ENCODE results near the gene RHOV.

RHOV gene

GRCh38 chr15:40845511-40846284, 28.3 kb downstream of the RHOV start:
- Histone ChIP-seq H3K27ac (ENCODE audit: low read depth, low read length) (peak overlapping the region; percentile 84), H3K4me1 (ENCODE audit: control insufficient read depth in 1 of 2, insufficient read depth in 2 of 2, low read length in 2 of 2) (peaks cover 16 to 40% of the 10 kb centered on the region in 2 donors), H3K4me3 (ENCODE audit: low read depth in 1 of 2, low read length in 2 of 2) (peak overlapping the region; percentile 81 to 85), H3K36me3 (ENCODE audit: control insufficient read depth in 1 of 2, insufficient read depth in 2 of 2, low read length in 2 of 2) (peaks cover 0 to 5% of the 10 kb centered on the region in 2 donors), H3K27me3 (ENCODE audit: control insufficient read depth in 1 of 2, insufficient read depth in 2 of 2, low read length in 2 of 2) (no peaks in the 10 kb centered on the region), H3K9ac (ENCODE audit: low read depth in 1 of 2, low read length in 2 of 2) (peak overlapping the region; percentile 88 to 94), H3K9me3 (ENCODE audit: control insufficient read depth in 1 of 2, low read length in 2 of 2) (no peaks in the 10 kb centered on the region)

- no peaks in the 10 kb centered on the region for H3K9me3 ChIP-seq (ENCODE audit: control insufficient read depth in 1 of 2, low read length in 2 of 2)
- peaks cover 10 to 33% of the 10 kb centered on the region in 2 donors for H3K4me1 ChIP-seq (ENCODE audit: control insufficient read depth in 1 of 2, insufficient read depth in 2 of 2, low read length in 2 of 2)
- H3K4me3 ChIP-seq (ENCODE audit: low read depth in 1 of 2, low read length in 2 of 2), result peak overlapping the region; percentile 81 to 85
- H3K27ac ChIP-seq (ENCODE audit: low read depth, low read length), result peak overlapping the region; percentile 89
- H3K27me3 ChIP-seq (ENCODE audit: control insufficient read depth in 1 of 2, insufficient read depth in 2 of 2, low read length in 2 of 2), result no peaks in the 10 kb centered on the region
- H3K36me3 ChIP-seq (ENCODE audit: control insufficient read depth in 1 of 2, insufficient read depth in 2 of 2, low read length in 2 of 2), result peaks cover 0 to 2% of the 10 kb centered on the region in 2 donors
- peak overlapping the region; percentile 88 to 94 for H3K9ac ChIP-seq (ENCODE audit: low read depth in 1 of 2, low read length in 2 of 2)
These were observed 29.0 kb downstream of the RHOV start for GRCh38 chr15:40845036-40845435.

DNA sequence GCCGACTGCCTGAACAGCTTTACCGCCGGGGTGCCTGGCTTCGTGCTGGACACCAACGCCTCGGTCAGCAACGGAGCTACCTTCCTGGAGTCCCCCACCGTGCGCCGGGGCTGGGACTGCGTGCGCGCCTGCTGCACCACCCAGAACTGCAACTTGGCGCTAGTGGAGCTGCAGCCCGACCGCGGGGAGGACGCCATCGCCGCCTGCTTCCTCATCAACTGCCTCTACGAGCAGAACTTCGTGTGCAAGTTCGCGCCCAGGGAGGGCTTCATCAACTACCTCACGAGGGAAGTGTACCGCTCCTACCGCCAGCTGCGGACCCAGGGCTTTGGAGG, 29.4 kb downstream of the RHOV start:
- H3K4me3 ChIP-seq (ENCODE audit: low read depth in 1 of 2, low read length in 2 of 2), result peak overlapping the region; percentile 81 to 85
- H3K9ac ChIP-seq (ENCODE audit: low read depth in 1 of 2, low read length in 2 of 2), result peak overlapping the region; percentile 88 to 94
- H3K36me3 ChIP-seq (ENCODE audit: control insufficient read depth in 1 of 2, insufficient read depth in 2 of 2, low read length in 2 of 2), result peaks cover 0 to 5% of the 10 kb centered on the region in 2 donors
- H3K9me3 ChIP-seq (ENCODE audit: control insufficient read depth in 1 of 2, low read length in 2 of 2), result no peaks in the 10 kb centered on the region
- peaks cover 10 to 33% of the 10 kb centered on the region in 2 donors for H3K4me1 ChIP-seq (ENCODE audit: control insufficient read depth in 1 of 2, insufficient read depth in 2 of 2, low read length in 2 of 2)
- peak overlapping the region; percentile 89 for H3K27ac ChIP-seq (ENCODE audit: low read depth, low read length)
- no peaks in the 10 kb centered on the region for H3K27me3 ChIP-seq (ENCODE audit: control insufficient read depth in 1 of 2, insufficient read depth in 2 of 2, low read length in 2 of 2)

DNA sequence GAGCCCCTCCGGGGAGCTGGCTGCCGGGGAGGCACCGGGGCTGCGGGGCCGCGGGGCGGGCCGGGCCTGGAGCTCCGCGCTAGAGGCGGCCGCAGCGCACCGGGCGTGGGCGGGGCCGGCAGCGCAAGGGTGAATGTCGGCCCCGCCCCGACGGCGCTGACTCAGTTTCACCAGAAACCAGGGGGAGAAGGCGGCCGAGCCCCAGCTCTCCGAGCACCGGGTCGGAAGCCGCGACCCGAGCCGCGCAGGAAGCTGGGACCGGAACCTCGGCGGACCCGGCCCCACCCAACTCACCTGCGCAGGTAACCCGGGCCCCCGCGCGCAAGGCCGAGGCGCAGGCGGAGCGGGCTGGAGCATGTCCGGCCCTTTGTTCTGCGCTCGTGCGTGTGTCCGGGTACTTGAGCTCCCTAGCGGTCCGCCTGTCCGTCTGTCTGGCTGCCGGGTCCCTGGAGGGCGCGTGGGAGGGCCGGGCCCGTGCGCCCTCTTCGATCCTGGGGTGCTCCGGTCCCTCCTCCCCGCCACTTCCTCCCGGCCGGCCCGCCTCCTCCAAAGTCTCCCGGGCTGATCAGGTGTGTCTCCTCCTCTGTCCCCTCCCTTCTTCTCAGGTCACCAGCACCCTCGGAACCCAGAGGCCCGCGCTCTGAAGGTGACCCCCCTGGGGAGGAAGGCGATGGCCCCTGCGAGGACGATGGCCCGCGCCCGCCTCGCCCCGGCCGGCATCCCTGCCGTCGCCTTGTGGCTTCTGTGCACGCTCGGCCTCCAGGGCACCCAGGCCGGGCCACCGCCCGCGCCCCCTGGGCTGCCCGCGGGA, 29.9 kb downstream of the RHOV start, which contains the start of gene SPINT1:
TSS of gene SPINT1 (plus strand) at position 164 of the 811 bp plus-strand sequence. CDS start at position 671, 507 bp downstream.
- H3K27ac ChIP-seq (ENCODE audit: low read depth, low read length), result peak within 1 kb of the TSS; percentile 89
- H3K9me3 ChIP-seq (ENCODE audit: control insufficient read depth in 1 of 2, low read length in 2 of 2), result no peaks in the 10 kb centered on the region
- H3K4me3 ChIP-seq (ENCODE audit: low read depth in 1 of 2, low read length in 2 of 2), result peak within 1 kb of the TSS; percentile 81 to 85
- H3K4me1 ChIP-seq (ENCODE audit: control insufficient read depth in 1 of 2, insufficient read depth in 2 of 2, low read length in 2 of 2), result peaks cover 10 to 33% of the 10 kb centered on the region in 2 donors
- H3K9ac ChIP-seq (ENCODE audit: low read depth in 1 of 2, low read length in 2 of 2), result peak within 1 kb of the TSS; percentile 88 to 94
- peaks cover 0 to 5% of the 10 kb centered on the region in 2 donors for H3K36me3 ChIP-seq (ENCODE audit: control insufficient read depth in 1 of 2, insufficient read depth in 2 of 2, low read length in 2 of 2)
- H3K27me3 ChIP-seq (ENCODE audit: control insufficient read depth in 1 of 2, insufficient read depth in 2 of 2, low read length in 2 of 2), result no peaks in the 10 kb centered on the region

DNA sequence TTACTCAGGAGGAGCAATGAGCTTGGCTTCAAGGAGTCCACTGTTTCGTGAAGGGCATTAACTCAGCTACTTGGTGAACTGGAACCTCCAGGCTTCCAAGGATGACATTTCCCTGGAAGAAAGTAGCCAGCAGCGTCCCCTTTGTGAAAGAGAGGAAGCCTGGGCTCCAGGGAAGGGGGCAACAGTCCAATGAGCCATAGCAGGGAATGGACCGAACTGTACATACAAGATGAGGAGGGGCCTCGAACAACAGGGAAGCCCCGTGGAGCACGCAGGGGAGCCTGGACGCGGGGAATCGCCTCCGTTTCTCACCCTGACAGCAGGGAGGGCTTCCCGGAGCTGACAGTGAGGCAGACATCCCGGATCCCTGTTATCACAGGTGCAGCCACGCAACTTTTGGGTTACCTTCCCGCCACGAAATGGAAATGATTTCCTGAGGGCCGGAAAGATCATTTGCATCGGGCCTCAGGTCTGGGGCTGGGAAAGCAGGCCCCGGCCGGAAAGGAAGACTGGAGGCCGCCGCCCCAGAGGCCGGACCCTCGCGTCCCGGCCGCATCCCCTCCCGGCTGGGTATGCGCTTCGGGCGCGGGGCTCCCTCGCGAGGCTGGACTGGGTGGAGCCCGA, 30.7 kb downstream of the RHOV start:
- H3K36me3 ChIP-seq (ENCODE audit: control insufficient read depth in 1 of 2, insufficient read depth in 2 of 2, low read length in 2 of 2), result peaks cover 0 to 5% of the 10 kb centered on the region in 2 donors
- peaks cover 10 to 29% of the 10 kb centered on the region in 2 donors for H3K4me1 ChIP-seq (ENCODE audit: control insufficient read depth in 1 of 2, insufficient read depth in 2 of 2, low read length in 2 of 2)
- peak overlapping the region; percentile 89 for H3K27ac ChIP-seq (ENCODE audit: low read depth, low read length)
- no peaks in the 10 kb centered on the region for H3K27me3 ChIP-seq (ENCODE audit: control insufficient read depth in 1 of 2, insufficient read depth in 2 of 2, low read length in 2 of 2)
- H3K9me3 ChIP-seq (ENCODE audit: control insufficient read depth in 1 of 2, low read length in 2 of 2), result no peaks in the 10 kb centered on the region
- peak overlapping the region; percentile 55 to 70 for H3K9ac ChIP-seq (ENCODE audit: low read depth in 1 of 2, low read length in 2 of 2)
- peak overlapping the region; percentile 69 to 81 for H3K4me3 ChIP-seq (ENCODE audit: low read depth in 1 of 2, low read length in 2 of 2)

GRCh38 chr15:40841741-40842140, 32.3 kb downstream of the RHOV start:
- Histone ChIP-seq H3K9me3 (ENCODE audit: control insufficient read depth in 1 of 2, low read length in 2 of 2) (no peaks in the 10 kb centered on the region), H3K27ac (ENCODE audit: low read depth, low read length) (no peak overlapping the region), H3K4me1 (ENCODE audit: control insufficient read depth in 1 of 2, insufficient read depth in 2 of 2, low read length in 2 of 2) (peaks cover 4 to 19% of the 10 kb centered on the region in 2 donors), H3K4me3 (ENCODE audit: low read depth in 1 of 2, low read length in 2 of 2) (no peak overlapping the region), H3K9ac (ENCODE audit: low read depth in 1 of 2, low read length in 2 of 2) (no peak overlapping the region), H3K36me3 (ENCODE audit: control insufficient read depth in 1 of 2, insufficient read depth in 2 of 2, low read length in 2 of 2) (peaks cover 0 to 5% of the 10 kb centered on the region in 2 donors), H3K27me3 (ENCODE audit: control insufficient read depth in 1 of 2, insufficient read depth in 2 of 2, low read length in 2 of 2) (no peaks in the 10 kb centered on the region)

DNA sequence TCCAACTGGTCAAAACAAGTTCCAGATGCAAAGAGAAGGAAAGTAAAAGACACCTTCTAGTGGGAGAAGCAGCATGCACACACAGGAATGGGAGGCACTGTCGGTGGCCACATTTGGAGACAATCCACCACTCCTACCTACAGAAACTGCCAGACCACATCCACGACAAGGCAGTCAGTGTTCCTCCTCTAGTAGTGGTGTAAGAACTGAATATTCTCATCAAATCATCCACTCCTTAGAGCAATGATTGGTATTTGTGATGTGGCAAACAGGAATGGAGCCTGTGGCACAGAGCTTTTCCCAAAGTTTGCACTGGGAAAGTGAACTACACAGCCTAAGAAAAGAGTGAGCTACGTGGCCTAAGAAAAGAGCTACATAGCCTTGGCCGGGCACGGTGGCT, 35.3 kb downstream of the RHOV start:
- H3K27me3 ChIP-seq (ENCODE audit: control insufficient read depth in 1 of 2, insufficient read depth in 2 of 2, low read length in 2 of 2), result no peaks in the 10 kb centered on the region
- H3K4me3 ChIP-seq (ENCODE audit: low read depth in 1 of 2, low read length in 2 of 2), result no peak overlapping the region
- H3K9me3 ChIP-seq (ENCODE audit: control insufficient read depth in 1 of 2, low read length in 2 of 2), result no peaks in the 10 kb centered on the region
- peaks cover 0 to 5% of the 10 kb centered on the region in 2 donors for H3K36me3 ChIP-seq (ENCODE audit: control insufficient read depth in 1 of 2, insufficient read depth in 2 of 2, low read length in 2 of 2)
- no peak overlapping the region for H3K9ac ChIP-seq (ENCODE audit: low read depth in 1 of 2, low read length in 2 of 2)
- no peak overlapping the region for H3K27ac ChIP-seq (ENCODE audit: low read depth, low read length)
- peaks cover 0 to 7% of the 10 kb centered on the region in 2 donors for H3K4me1 ChIP-seq (ENCODE audit: control insufficient read depth in 1 of 2, insufficient read depth in 2 of 2, low read length in 2 of 2)

DNA sequence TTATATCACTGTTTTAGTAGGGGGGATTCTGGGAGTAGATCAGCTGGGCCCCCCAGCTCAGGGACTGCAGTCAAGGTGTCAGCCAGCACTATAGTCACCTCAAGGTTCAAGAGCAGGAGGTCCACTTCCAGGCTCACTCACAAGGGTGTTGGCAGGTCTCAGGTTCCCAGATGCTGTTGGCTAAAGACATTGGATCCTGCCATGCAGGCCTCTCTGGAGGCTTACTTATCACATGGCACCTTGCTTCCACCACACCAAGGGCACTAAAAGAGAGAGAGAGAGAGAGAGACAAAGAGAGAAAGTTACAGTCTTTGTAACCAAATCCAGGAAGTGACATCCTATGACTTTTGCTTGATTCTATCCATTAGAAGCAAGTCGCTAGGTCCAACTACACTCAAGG, 38.0 kb downstream of the RHOV start:
- Histone ChIP-seq H3K27me3 (ENCODE audit: control insufficient read depth in 1 of 2, insufficient read depth in 2 of 2, low read length in 2 of 2) (no peaks in the 10 kb centered on the region), H3K9ac (ENCODE audit: low read depth in 1 of 2, low read length in 2 of 2) (no peak overlapping the region), H3K4me3 (ENCODE audit: low read depth in 1 of 2, low read length in 2 of 2) (no peak overlapping the region), H3K9me3 (ENCODE audit: control insufficient read depth in 1 of 2, low read length in 2 of 2) (no peaks in the 10 kb centered on the region), H3K36me3 (ENCODE audit: control insufficient read depth in 1 of 2, insufficient read depth in 2 of 2, low read length in 2 of 2) (peaks cover 0 to 5% of the 10 kb centered on the region in 2 donors), H3K27ac (ENCODE audit: low read depth, low read length) (no peak overlapping the region), H3K4me1 (ENCODE audit: control insufficient read depth in 1 of 2, insufficient read depth in 2 of 2, low read length in 2 of 2) (no peaks in the 10 kb centered on the region)

DNA sequence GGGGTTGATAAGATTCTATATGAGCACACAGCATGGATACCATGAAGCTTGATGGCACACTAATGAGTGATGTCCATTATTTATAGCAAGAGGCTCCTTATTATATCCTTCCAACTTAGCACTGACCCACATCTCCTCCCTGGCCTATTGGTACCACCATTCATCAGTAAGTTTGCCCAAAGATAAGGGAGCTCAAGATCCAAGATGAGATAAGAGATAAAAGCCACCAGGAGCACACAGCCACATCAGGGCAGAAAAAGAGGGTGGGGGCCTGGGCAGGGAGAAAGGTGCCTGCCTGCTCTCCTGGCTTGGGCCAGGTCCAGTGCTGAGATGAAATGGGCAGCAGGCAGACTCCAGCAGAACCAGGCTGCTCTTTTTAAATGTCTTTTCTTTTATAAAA, 41.1 kb downstream of the RHOV start:
- no peak overlapping the region for H3K4me3 ChIP-seq (ENCODE audit: low read depth in 1 of 2, low read length in 2 of 2)
- H3K9me3 ChIP-seq (ENCODE audit: control insufficient read depth in 1 of 2, low read length in 2 of 2), result no peaks in the 10 kb centered on the region
- no peaks in the 10 kb centered on the region for H3K27me3 ChIP-seq (ENCODE audit: control insufficient read depth in 1 of 2, insufficient read depth in 2 of 2, low read length in 2 of 2)
- no peaks in the 10 kb centered on the region for H3K36me3 ChIP-seq (ENCODE audit: control insufficient read depth in 1 of 2, insufficient read depth in 2 of 2, low read length in 2 of 2)
- H3K27ac ChIP-seq (ENCODE audit: low read depth, low read length), result no peak overlapping the region
- H3K9ac ChIP-seq (ENCODE audit: low read depth in 1 of 2, low read length in 2 of 2), result no peak overlapping the region
- peaks cover 0 to 5% of the 10 kb centered on the region in 2 donors for H3K4me1 ChIP-seq (ENCODE audit: control insufficient read depth in 1 of 2, insufficient read depth in 2 of 2, low read length in 2 of 2)

GRCh38 chr15:40831861-40832260, 42.2 kb downstream of the RHOV start:
- H3K4me1 ChIP-seq (ENCODE audit: control insufficient read depth in 1 of 2, insufficient read depth in 2 of 2, low read length in 2 of 2), result peaks cover 1 to 5% of the 10 kb centered on the region in 2 donors
- H3K27me3 ChIP-seq (ENCODE audit: control insufficient read depth in 1 of 2, insufficient read depth in 2 of 2, low read length in 2 of 2), result no peaks in the 10 kb centered on the region
- H3K9ac ChIP-seq (ENCODE audit: low read depth in 1 of 2, low read length in 2 of 2), result no peak overlapping the region
- H3K27ac ChIP-seq (ENCODE audit: low read depth, low read length), result no peak overlapping the region
- H3K9me3 ChIP-seq (ENCODE audit: control insufficient read depth in 1 of 2, low read length in 2 of 2), result no peaks in the 10 kb centered on the region
- H3K4me3 ChIP-seq (ENCODE audit: low read depth in 1 of 2, low read length in 2 of 2), result no peak overlapping the region
- H3K36me3 ChIP-seq (ENCODE audit: control insufficient read depth in 1 of 2, insufficient read depth in 2 of 2, low read length in 2 of 2), result no peaks in the 10 kb centered on the region
